A549 (cell line): ENCODE measurements around the gene SORCS3. TPM values are rescaled to one million over a fixed set of nuclear protein-coding genes. Genes with fewer than 3 reads are reported as not detected.

Experiments
- ATAC-seq, 2 experiments: fragments of 200-7000 bp in 1 of 2; fragments of >200 bp in 1 of 2; cut with Nextera tagmentation in 1 of 2; cut with Tn5 transposase in 1 of 2; 3 replicates each; pipeline versions ENCODE4 v1.8.0 to v1.9.1; 2018 to 2020; ENCODE audit warnings: mild to moderate bottlenecking in 1 of 2, moderate library complexity in 1 of 2
- CTCF ChIA-PET: fragments of 300-600 bp; sonication (Branson Sonifier 250); formaldehyde crosslinking; extraction: SDS; loops from one replicate; lab custom pipeline; 2021; ENCODE audit warnings: antibody characterized with exemption, inconsistent platforms; lab: Yijun Ruan, JAX
- POLR2A ChIA-PET: fragments of 350-600 bp; formaldehyde crosslinking; extraction: SDS; loops from one replicate; lab custom pipeline; 2021; ENCODE audit warnings: antibody characterized with exemption, inconsistent platforms; lab: Yijun Ruan, JAX
- DNase-seq, 2 experiments: peaks; one replicate each; pipeline versions ENCODE4 v3.0.0 to v3.0.0-alpha.2; 2011 to 2016; ENCODE audit warnings: low read depth in 1 of 2, low spot score in 1 of 2
- FAIRE-seq: peaks from 2 replicates; lab custom pipeline; 2011; peaks lifted over from hg19 to GRCh38; lab: Jason Lieb, UNC
- H3K27ac ChIP-seq, 2 experiments: fragments of >200 bp; sonication (Bioruptor Twin); formaldehyde crosslinking; 3 replicates each; pipeline ENCODE4 v1.5.1; 2016 to 2017
- H3K4me1 ChIP-seq: fragments of >200 bp; sonication (Bioruptor Twin); formaldehyde crosslinking; 3 replicates; pipeline ENCODE4 v1.6.1; 2016
- H3K4me2 ChIP-seq: fragments of >200 bp; sonication (Bioruptor Twin); formaldehyde crosslinking; 3 replicates; pipeline ENCODE4 v1.6.1; 2016
- H3K4me3 ChIP-seq: fragments of >200 bp; sonication (Bioruptor Twin); formaldehyde crosslinking; 3 replicates; pipeline ENCODE4 v1.5.1; 2016
- H3K9me3 ChIP-seq: fragments of >200 bp; sonication (Bioruptor Twin); formaldehyde crosslinking; 3 replicates; pipeline ENCODE4 v1.6.1; 2016
- ATOH8 ChIP-seq: fragments of 250-450 bp; sonication (Bioruptor Pico); IDR thresholded peaks from 2 replicates; pipeline ENCODE4 v1.5.0; 2020; ENCODE audit warnings: low read depth, mild to moderate bottlenecking, moderate library complexity
- BHLHE40 ChIP-seq: IDR thresholded peaks from 2 replicates; pipeline ENCODE4 v1.6.1; 2012; ENCODE audit warnings: low read depth, low read length, inconsistent platforms
- CHD2 ChIP-seq: fragments of 150-350 bp; IDR thresholded peaks from 2 replicates; pipeline ENCODE4 v1.6.1; 2014; ENCODE audit warnings: low read length; ENCODE audit not compliant: partially characterized antibody
- CHD4 ChIP-seq: fragments of 200-600 bp; sonication (generic); IDR thresholded peaks from 2 replicates; pipeline ENCODE4 v1.6.1; 2016; ENCODE audit warnings: antibody characterized with exemption, mild to moderate bottlenecking, borderline replicate concordance
- CTCF ChIP-seq: fragments of >200 bp; sonication (Bioruptor Twin); formaldehyde crosslinking; IDR thresholded peaks from 3 replicates; pipeline ENCODE4 v1.5.1; 2016
- E2F6 ChIP-seq: IDR thresholded peaks from 2 replicates; pipeline ENCODE4 v1.6.1; 2012; ENCODE audit warnings: low read depth, borderline replicate concordance
- EHF ChIP-seq: fragments of 250-450 bp; sonication (Bioruptor Pico); IDR thresholded peaks from 2 replicates; pipeline ENCODE4 v1.5.0; 2020; ENCODE audit warnings: mild to moderate bottlenecking
- EHMT2 ChIP-seq: fragments of 200-600 bp; sonication (generic); IDR thresholded peaks from 2 replicates; pipeline ENCODE4 v1.6.1; 2016; ENCODE audit warnings: antibody characterized with exemption, low read depth, mild to moderate bottlenecking, moderate library complexity
- ELK1 ChIP-seq: fragments of 150-350 bp; IDR thresholded peaks from 2 replicates; pipeline ENCODE4 v1.6.1; 2014; ENCODE audit warnings: low read depth, mild to moderate bottlenecking, low read length
- ESRRA ChIP-seq: fragments of 150-350 bp; IDR thresholded peaks from 2 replicates; pipeline ENCODE4 v1.6.1; 2014; ENCODE audit warnings: mild to moderate bottlenecking, low read length, borderline replicate concordance
- HES2 ChIP-seq: fragments of >200 bp; sonication (Bioruptor Twin); formaldehyde crosslinking; IDR thresholded peaks from 2 replicates; pipeline ENCODE4 v1.6.1; 2016
- HOXB13 ChIP-seq: fragments of 250-450 bp; sonication (Bioruptor Pico); IDR thresholded peaks from 2 replicates; pipeline ENCODE4 v1.5.0; 2020; ENCODE audit warnings: low read depth, mild to moderate bottlenecking, moderate library complexity
- KDM1A ChIP-seq: fragments of 200-600 bp; sonication (generic); IDR thresholded peaks from 2 replicates; pipeline ENCODE4 v1.6.1; 2016; ENCODE audit warnings: low read depth, mild to moderate bottlenecking
- KDM5A ChIP-seq: fragments of 200-600 bp; sonication (generic); IDR thresholded peaks from 2 replicates; pipeline ENCODE4 v1.6.1; 2016; ENCODE audit warnings: antibody characterized with exemption, mild to moderate bottlenecking
- MAFK ChIP-seq: fragments of 450-650 bp; IDR thresholded peaks from 2 replicates; pipeline ENCODE4 v1.6.1; 2014; ENCODE audit not compliant: partially characterized antibody
- MAX ChIP-seq: IDR thresholded peaks from 2 replicates; pipeline ENCODE4 v1.6.1; 2012
- MAZ ChIP-seq: fragments of 150-350 bp; IDR thresholded peaks from 2 replicates; pipeline ENCODE4 v1.6.1; 2014; ENCODE audit warnings: antibody characterized with exemption, low read depth, low read length, borderline replicate concordance
- PHF8 ChIP-seq: fragments of 200-600 bp; sonication (generic); IDR thresholded peaks from 2 replicates; pipeline ENCODE4 v1.6.1; 2016; ENCODE audit warnings: low read depth, mild to moderate bottlenecking, antibody characterized with exemption, moderate library complexity, borderline replicate concordance
- POLR2AphosphoS2 ChIP-seq: conservative IDR thresholded peaks from 2 replicates; pipeline ENCODE4 v1.6.1; 2012; ENCODE audit warnings: low read length, improper control_type of control experiment, inconsistent platforms
- RFX5 ChIP-seq: fragments of 450-650 bp; IDR thresholded peaks from 2 replicates; pipeline ENCODE4 v1.7.1; 2014; ENCODE audit warnings: antibody characterized with exemption, mild to moderate bottlenecking, moderate library complexity
- RNF2 ChIP-seq: fragments of 200-600 bp; sonication (generic); IDR thresholded peaks from 2 replicates; pipeline ENCODE4 v1.6.1; 2016; ENCODE audit warnings: low read depth, mild to moderate bottlenecking, antibody characterized with exemption, moderate library complexity, borderline replicate concordance
- SMC3 ChIP-seq: fragments of >200 bp; sonication (Bioruptor Twin); formaldehyde crosslinking; IDR thresholded peaks from 3 replicates; pipeline ENCODE4 v1.6.1; 2018; ENCODE audit warnings: inconsistent platforms
- SREBF2 ChIP-seq: fragments of 450-650 bp; IDR thresholded peaks from 2 replicates; pipeline ENCODE4 v1.6.1; 2014; ENCODE audit warnings: mild to moderate bottlenecking, moderate library complexity
- TFCP2L1 ChIP-seq: fragments of 250-450 bp; sonication (Bioruptor Pico); IDR thresholded peaks from 2 replicates; pipeline ENCODE4 v1.5.0; 2021; ENCODE audit warnings: mild to moderate bottlenecking
- TP53 ChIP-seq: fragments of 250-450 bp; sonication (Bioruptor Pico); IDR thresholded peaks from 2 replicates; pipeline ENCODE4 v1.5.0; 2021; ENCODE audit warnings: mild to moderate bottlenecking, moderate library complexity
- ZSCAN20 ChIP-seq: fragments of 250-450 bp; sonication (Bioruptor Pico); IDR thresholded peaks from 2 replicates; pipeline ENCODE4 v1.8.0; 2022; ENCODE audit warnings: mild to moderate bottlenecking, moderate library complexity
- WGBS: methylation state at CpG from one replicate; pipeline ENCODE4 v1.1.6; 2017; ENCODE audit errors: missing lambda C conversion rate; 5-methylcytosine and 5-hydroxymethylcytosine counted together
- polyA plus RNA-seq, 4 experiments: library from polyadenylated mRNA; depleted of rRNA in 3 of 4; stranded (reverse); fragments of >200 nt; fragmentation: RNase III in 1 of 4; extraction: RNeasy Plus Mini Kit Qiagen cat#74134 plus additional on column Dnase treatment in 1 of 4; gene quantifications; 2 replicates in 3 of 4; 3 replicates in 1 of 4; pipeline ENCODE4 v1.2.3, GENCODE V29; 2011 to 2017

SORCS3 gene
- polyA plus RNA-seq, 2 of the 4 experiments (the other 2 are of a cell fraction) = not detected

GRCh38 chr10:105161149-105161548 is 520.1 kb downstream of the SORCS3 start:
- H3K4me1 ChIP-seq = no peaks in the 10 kb centered on the region
- FAIRE-seq = no peak
- DNase-seq = no peak
- H3K27ac ChIP-seq = no peak overlapping the region
- TF ChIP-seq PHF8 (no peak), HOXB13 (no peak), SREBF2 (no peak), MAX (no peak)
- no peaks in the 10 kb centered on the region for H3K9me3 ChIP-seq
- POLR2A ChIA-PET = no interaction called here
- CTCF ChIA-PET = interaction anchor here (0.8 to 1.2 kb wide), 2 partner anchors 10 to 62 kb away, joined by 3 read pairs; no protein-coding TSS in a partner anchor
- 29% methylated on average over 4 of the region's 4 CpGs for WGBS
- H3K4me2 ChIP-seq = no peak overlapping the region
- no peak for ATAC-seq
- H3K4me3 ChIP-seq = no peak overlapping the region

GRCh38 chr10:105161767-105162166 is 520.7 kb downstream of the SORCS3 start:
- no peak for FAIRE-seq
- no peak for DNase-seq
- no peak for ATAC-seq
- POLR2A ChIA-PET = no interaction called here
- no peak overlapping the region for H3K27ac ChIP-seq
- no peaks in the 10 kb centered on the region for H3K9me3 ChIP-seq
- H3K4me3 ChIP-seq = no peak overlapping the region
- H3K4me2 ChIP-seq = no peak overlapping the region
- TF ChIP-seq RFX5 = no peak
- TF ChIP-seq EHMT2 = no peak
- no peak for TF ChIP-seq KDM5A
- no peak for TF ChIP-seq TP53 (CRISPR knock-in tag)
- no peak for TF ChIP-seq HES2
- no peak for TF ChIP-seq CHD4
- no peak for TF ChIP-seq MAFK
- no peak for TF ChIP-seq SREBF2
- TF ChIP-seq POLR2AphosphoS2 = no peak
- no peak for TF ChIP-seq ATOH8 (CRISPR knock-in tag)
- TF ChIP-seq CHD2 = no peak
- no peak for TF ChIP-seq CTCF
- TF ChIP-seq KDM1A = no peak
- TF ChIP-seq ELK1 = no peak
- TF ChIP-seq MAZ = no peak
- no peak for TF ChIP-seq E2F6
- WGBS = 2% methylated on average over 4 of the region's 4 CpGs
- CTCF ChIA-PET = interaction anchor here (0.8 to 1.2 kb wide), 2 partner anchors 11 to 63 kb away, joined by 3 read pairs; no protein-coding TSS in a partner anchor
- H3K4me1 ChIP-seq = no peaks in the 10 kb centered on the region

- FAIRE-seq (no peak), ATAC-seq (no peak), DNase-seq (no peak)
- H3K9me3 ChIP-seq = no peaks in the 10 kb centered on the region
- no peak overlapping the region for H3K27ac ChIP-seq
- no peak overlapping the region for H3K4me2 ChIP-seq
- H3K4me1 ChIP-seq = no peaks in the 10 kb centered on the region
- CTCF ChIA-PET = no interaction called here
- no peak overlapping the region for H3K4me3 ChIP-seq
- 0% methylated on average over 1 of the region's 1 CpG for WGBS
- POLR2A ChIA-PET = no interaction called here
- no peak for TF ChIP-seq MAZ
- TF ChIP-seq TFCP2L1 = no peak
- TF ChIP-seq RNF2 = no peak
- TF ChIP-seq ZSCAN20 (CRISPR knock-in tag) = no peak
- TF ChIP-seq CHD4 = no peak
- TF ChIP-seq EHF (CRISPR knock-in tag) = no peak
- TF ChIP-seq ESRRA = no peak
- no peak for TF ChIP-seq SMC3
- no peak for TF ChIP-seq PHF8
- TF ChIP-seq POLR2AphosphoS2 = no peak
- no peak for TF ChIP-seq BHLHE40
- no peak for TF ChIP-seq EHMT2
- TF ChIP-seq TP53 (CRISPR knock-in tag) = no peak
Measured at GRCh38 chr10:105170521-105170920, 529.4 kb downstream of the SORCS3 start.
